Loucy (cell line): ENCODE measurements around the gene C2CD5.

Experiments used
- EZH2phosphoT487 ChIP-seq: fragments of 200-600 bp; IDR thresholded peaks from 2 replicates; pipeline ENCODE4 v1.6.1; 2018; ENCODE audit warnings: antibody characterized with exemption, mild to moderate bottlenecking, moderate library complexity, borderline replicate concordance
- TF ChIP-seq, protein P1 (sequence below): fragments of 200-600 bp; sonication (generic); conservative IDR thresholded peaks from 2 replicates; pipeline ENCODE4 v1.5.1; 2014; ENCODE audit warnings: mild to moderate bottlenecking, antibody characterized with exemption, low read length

DNA sequence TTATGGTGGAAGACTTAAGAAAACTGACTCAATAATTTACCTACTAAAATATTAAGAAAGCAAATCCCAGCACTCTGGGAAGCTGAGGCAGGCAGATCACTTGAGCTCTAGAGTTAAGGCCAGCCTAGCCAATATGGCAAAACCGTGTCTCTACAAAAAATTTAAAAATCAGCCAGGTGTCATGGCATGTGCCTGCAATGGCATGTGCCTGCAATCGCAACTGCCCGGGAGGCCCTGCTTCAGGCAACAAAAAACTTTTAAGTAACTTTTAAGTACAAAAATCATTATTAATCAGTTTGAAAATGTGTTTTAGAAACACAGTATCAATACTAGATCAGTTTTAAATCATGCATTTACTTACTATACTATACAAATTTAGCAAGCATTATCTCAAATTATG is 17.5 kb downstream of the C2CD5 start:
- TF ChIP-seq, protein P1, sequence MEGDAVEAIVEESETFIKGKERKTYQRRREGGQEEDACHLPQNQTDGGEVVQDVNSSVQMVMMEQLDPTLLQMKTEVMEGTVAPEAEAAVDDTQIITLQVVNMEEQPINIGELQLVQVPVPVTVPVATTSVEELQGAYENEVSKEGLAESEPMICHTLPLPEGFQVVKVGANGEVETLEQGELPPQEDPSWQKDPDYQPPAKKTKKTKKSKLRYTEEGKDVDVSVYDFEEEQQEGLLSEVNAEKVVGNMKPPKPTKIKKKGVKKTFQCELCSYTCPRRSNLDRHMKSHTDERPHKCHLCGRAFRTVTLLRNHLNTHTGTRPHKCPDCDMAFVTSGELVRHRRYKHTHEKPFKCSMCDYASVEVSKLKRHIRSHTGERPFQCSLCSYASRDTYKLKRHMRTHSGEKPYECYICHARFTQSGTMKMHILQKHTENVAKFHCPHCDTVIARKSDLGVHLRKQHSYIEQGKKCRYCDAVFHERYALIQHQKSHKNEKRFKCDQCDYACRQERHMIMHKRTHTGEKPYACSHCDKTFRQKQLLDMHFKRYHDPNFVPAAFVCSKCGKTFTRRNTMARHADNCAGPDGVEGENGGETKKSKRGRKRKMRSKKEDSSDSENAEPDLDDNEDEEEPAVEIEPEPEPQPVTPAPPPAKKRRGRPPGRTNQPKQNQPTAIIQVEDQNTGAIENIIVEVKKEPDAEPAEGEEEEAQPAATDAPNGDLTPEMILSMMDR, result no peak
- no peak for TF ChIP-seq EZH2phosphoT487
